GM23338 (cell line): Measurements from ENCODE around the gene ZMYND12.

Experiments used
- CTCF ChIP-seq, 2 experiments: fragments of 200-600 bp in 1 of 2; sonication (generic) in 1 of 2; conservative IDR thresholded peaks; 2 replicates each; pipeline versions ENCODE4 v1.5.1 to v1.6.1; 2016 to 2017; ENCODE audit warnings: antibody characterized with exemption in 2 of 2, low read depth in 2 of 2, mild to moderate bottlenecking in 2 of 2, moderate library complexity in 1 of 2
- REST ChIP-seq: IDR thresholded peaks from one replicate; pipeline ENCODE4 v1.6.1; 2018; ENCODE audit warnings: antibody characterized with exemption; ENCODE audit not compliant: unreplicated experiment

GRCh38 chr1:42469727-42470126 is 13.9 kb upstream of the ZMYND12 start:
- no peak for TF ChIP-seq CTCF (conservative IDR thresholded peaks at IDR 0.05; ENCODE audit: low read depth in 2 of 2)
- no peak for TF ChIP-seq REST
